Hepatocyte (in vitro differentiated cells): ENCODE data around the gene PCDHB16.

Experiments used
- EZH2 ChIP-seq: fragments of 200-600 bp; sonication (generic); IDR thresholded peaks from 2 replicates; pipeline ENCODE4 v1.6.1; 2016; ENCODE audit warnings: antibody characterized with exemption, mild to moderate bottlenecking, borderline replicate concordance
- EZH2phosphoT487 ChIP-seq: fragments of 200-600 bp; sonication (generic); IDR thresholded peaks from one replicate; pipeline ENCODE4 v1.6.1; 2018; ENCODE audit warnings: antibody characterized with exemption, mild to moderate bottlenecking, low read depth, moderate library complexity; ENCODE audit not compliant: unreplicated experiment, severe bottlenecking
- TF ChIP-seq, protein P1 (sequence below): fragments of 200-600 bp; sonication (generic); IDR thresholded peaks from 2 replicates; pipeline ENCODE4 v1.5.1; 2016; ENCODE audit warnings: antibody characterized with exemption, mild to moderate bottlenecking; ENCODE audit not compliant: poor library complexity

DNA sequence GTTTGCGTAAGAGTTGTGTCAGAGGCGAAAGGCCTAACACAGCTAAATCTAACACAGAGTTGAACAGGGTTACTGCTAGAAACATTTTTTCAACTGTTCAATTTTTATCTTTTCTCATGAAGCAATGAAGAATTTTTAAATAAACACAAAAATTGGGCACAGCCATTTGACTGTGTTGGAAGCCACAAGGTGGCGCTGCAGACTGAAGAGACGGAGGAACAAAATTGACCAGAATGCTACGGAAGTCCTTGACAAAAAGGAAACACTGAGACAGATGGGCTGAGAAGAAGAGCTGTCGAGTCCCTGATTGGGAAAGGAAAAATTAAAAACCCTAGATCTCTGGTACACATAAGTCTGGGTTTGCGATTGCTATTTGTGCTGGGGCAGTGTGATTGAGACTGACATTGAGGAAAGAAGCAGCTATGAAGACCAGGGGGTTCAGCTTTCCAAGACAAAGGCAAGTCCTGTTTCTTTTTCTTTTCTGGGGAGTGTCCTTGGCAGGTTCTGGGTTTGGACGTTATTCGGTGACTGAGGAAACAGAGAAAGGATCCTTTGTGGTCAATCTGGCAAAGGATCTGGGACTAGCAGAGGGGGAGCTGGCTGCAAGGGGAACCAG is 4.8 kb downstream of the PCDHB16 start, which contains the start of gene PCDHB9:
- TF ChIP-seq, protein P1, sequence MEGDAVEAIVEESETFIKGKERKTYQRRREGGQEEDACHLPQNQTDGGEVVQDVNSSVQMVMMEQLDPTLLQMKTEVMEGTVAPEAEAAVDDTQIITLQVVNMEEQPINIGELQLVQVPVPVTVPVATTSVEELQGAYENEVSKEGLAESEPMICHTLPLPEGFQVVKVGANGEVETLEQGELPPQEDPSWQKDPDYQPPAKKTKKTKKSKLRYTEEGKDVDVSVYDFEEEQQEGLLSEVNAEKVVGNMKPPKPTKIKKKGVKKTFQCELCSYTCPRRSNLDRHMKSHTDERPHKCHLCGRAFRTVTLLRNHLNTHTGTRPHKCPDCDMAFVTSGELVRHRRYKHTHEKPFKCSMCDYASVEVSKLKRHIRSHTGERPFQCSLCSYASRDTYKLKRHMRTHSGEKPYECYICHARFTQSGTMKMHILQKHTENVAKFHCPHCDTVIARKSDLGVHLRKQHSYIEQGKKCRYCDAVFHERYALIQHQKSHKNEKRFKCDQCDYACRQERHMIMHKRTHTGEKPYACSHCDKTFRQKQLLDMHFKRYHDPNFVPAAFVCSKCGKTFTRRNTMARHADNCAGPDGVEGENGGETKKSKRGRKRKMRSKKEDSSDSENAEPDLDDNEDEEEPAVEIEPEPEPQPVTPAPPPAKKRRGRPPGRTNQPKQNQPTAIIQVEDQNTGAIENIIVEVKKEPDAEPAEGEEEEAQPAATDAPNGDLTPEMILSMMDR = peak; percentile 28
- TF ChIP-seq EZH2 (no peak), EZH2phosphoT487 (no peak)
